GM19328 (cell line): ENCODE measurements around the gene STAT1.

Experiments used
- ATAC-seq: cut with Tn5 transposase; IDR thresholded peaks from one replicate; pipeline ENCODE4 v1.9.1; 2021; ENCODE audit warnings: mild to moderate bottlenecking, moderate library complexity; ENCODE audit not compliant: unreplicated experiment

The STAT1 gene

DNA sequence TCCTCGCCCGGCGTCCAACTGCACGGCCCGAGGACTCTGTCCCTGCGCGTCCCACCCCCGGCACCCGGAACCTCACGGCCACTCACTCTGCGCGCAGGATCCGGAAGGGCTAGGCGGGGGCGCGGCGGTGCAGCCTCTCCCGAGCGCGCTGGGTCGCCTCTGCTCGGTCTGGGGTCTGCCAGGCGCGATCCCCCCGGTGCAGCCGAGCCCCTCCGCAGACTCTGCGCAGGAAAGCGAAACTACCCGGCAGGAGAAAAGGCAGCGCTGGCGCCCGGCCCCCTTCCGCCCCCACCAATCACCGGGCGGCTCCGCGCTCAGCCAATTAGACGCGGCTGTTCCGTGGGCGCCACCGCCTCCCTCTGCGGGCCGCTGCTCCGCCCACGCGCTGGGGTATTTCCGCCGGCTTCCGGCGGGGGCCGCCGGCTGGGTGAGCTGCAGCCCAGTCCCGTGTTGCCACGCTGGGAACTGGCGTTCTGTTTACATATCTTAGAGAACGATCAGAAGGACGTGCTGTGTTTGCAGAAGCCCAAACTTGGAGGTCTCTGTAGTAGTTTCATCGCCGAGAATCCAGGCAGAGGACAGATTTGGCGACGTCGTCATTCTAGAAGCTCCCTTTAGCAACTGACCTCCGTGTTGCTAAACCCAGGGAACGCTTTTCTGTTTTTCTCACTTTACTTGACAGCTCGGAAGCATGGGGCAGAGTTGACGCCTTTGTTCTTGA, at the start of gene STAT1:
STAT1 (minus strand) TSS at position 240 of the 721 bp plus-strand sequence. CDS start 4,168 bp downstream, outside the sequence.
- ATAC-seq, result peak; percentile 84

DNA sequence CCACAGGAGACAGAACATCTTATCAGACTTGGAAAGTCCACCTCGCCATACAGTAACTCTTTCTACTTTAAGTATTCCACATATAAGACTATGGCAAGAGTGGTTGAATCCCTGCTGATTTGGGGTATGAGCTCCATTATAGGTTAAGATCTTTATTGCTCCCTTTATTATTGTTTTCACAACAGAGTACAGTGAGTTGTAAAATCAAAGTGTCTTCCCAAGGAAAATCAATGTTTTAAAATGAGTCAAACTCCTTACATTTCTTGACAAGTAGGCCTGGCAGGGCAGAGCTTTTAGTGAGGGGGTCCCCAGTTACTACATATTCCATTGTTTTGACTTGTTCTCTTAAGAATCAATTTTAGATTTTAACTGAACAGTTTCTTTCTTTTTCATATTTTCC, 49.6 kb upstream of the STAT1 start:
- no peak for ATAC-seq

- ATAC-seq, result no peak
These were observed 47.5 kb upstream of the STAT1 start for GRCh38 chr2:191061381-191061980.

GRCh38 chr2:191059308-191059707, 45.3 kb upstream of the STAT1 start:
- no peak for ATAC-seq

DNA sequence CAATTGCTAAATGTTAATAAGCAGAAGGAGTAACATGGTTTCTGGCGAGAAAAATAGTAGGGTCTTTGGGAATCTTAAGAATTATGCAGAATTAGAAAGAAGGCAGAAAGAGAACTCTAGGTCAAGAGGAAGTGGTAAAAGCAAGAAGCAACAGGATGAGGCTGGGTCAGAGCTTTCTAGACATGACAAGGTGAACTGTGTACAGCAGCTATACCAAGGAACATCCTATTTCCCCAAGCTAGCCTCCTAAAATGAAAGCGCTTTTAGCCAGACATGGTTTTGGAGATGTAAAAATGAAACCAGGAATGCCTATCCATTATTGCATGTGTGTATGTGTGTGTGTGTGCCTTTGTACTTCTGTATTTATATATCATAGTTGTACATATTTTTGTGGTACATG, 42.3 kb upstream of the STAT1 start:
- no peak for ATAC-seq

DNA sequence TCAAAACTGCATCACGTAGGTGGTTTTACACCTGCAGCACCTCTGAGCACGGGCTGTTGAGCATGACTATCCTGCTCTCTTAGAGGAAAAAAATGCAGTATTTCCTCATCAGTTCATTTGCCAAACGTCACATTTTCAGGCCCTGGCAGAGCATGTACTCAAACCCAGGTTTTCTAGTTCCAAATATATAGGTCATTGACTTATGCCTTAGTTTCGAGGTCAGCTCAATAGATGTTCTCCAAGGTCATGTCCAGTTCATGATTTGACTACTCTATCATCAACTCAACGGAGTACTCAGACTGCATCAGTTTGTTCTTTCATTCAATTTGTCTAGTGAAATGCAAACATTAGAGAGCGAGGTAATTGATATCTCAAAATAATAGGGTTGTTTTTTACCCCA, 39.3 kb upstream of the STAT1 start:
- no peak for ATAC-seq

- ATAC-seq, result no peak
These were observed 38.1 kb upstream of the STAT1 start for GRCh38 chr2:191051825-191052778.

DNA sequence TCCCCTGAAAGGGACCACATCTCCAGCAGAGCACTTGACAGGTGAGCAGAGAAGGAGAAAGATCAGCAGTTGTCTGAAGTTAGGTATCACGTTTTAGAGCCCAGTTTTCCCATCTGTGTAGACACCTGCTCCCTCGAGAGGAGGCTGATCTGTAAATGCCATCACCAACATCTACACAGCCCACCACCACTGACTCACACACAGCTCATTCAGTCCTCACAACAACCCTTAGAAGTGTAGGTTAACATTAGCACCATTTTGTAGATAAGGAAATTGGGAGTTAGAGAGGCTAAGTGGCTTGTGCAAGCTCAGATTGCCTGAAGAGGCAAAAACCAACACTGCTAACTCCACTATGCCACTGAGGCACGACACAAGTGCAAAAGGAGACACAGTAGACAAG, 37.2 kb upstream of the STAT1 start:
- no peak for ATAC-seq

- ATAC-seq, result no peak
These were observed 36.6 kb upstream of the STAT1 start for GRCh38 chr2:191050640-191050987.

DNA sequence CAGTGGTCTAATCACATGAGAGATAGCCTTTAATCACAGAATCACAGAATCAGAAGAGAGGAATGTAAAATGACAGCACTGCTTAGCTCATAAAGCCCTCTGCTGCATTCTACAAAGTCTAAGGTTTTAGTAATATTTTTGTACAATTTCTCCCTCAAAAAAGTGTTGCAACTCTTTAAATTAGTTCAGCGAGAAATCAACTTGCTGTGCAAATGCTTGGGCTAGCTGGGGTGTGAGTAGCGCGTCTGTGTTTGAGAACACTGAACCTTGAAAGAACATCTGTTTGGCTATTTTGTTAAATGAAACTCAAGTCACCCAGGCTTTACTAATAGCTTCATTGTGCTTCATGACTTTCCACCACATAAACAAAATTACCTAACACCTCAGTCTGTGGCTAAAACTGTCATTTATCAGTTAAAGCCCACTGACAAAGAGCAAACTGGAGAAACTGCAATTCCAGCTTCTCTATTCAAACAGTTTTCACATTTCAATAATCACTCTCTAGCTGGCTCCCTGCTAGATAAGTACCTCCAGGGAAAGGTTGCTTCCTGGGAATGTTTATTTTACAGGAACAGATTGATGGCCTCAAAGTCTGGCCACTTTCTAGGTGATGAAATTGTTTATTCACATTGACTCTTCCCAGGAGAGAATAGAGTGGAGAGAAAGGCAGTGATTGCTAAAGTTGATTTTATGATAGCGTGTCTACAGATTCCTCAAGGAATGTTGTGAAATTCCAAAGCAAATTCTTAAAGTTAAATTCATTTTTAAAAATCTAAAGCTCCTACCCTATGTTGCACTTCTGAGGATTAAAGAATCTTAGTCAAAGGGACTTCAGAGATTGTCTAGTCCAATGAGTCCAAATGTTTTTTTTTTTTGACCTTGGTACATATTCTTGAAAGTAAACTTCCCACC, 36.0 kb upstream of the STAT1 start:
- no peak for ATAC-seq

DNA sequence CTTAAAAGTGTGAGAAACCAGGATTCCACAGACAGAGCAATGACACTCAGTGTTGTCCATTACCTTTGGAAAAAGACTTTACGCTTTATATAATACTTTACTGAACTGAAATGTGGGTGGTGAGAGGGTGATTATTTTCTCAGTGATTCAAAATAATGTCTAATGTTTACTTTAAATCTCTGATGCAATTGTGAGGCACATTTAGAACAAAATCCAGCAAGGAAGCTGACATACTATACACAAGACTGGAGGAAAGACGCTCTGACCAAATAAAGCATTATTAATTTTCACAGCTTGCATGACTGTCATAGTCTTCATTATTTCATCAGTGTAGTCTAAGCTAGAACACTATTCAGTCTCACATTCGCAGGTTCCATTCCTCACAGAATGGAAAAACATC, 34.1 kb upstream of the STAT1 start:
- no peak for ATAC-seq

DNA sequence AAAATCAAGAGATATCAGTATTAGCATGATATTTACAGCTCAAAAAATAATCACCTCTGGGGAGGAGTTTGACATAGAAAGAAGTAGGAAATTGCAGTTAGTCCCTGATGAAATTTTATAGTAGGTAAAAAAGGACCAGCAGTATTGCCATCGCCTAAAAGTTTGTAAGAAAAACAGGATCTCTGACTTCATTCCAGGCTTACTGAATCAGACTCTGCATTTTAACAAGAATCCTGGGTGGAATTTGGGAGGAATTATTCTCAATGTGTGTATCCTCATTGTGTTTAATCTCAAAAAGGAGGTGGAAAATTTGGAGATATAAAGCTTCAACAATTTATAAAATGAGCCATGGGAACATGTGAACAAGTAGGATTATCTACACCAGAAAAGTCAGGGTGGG, 31.2 kb upstream of the STAT1 start:
- no peak for ATAC-seq

GRCh38 chr2:191043438-191043837, 29.5 kb upstream of the STAT1 start:
- ATAC-seq, result no peak

GRCh38 chr2:191041418-191042161, 27.6 kb upstream of the STAT1 start:
- ATAC-seq, result no peak

DNA sequence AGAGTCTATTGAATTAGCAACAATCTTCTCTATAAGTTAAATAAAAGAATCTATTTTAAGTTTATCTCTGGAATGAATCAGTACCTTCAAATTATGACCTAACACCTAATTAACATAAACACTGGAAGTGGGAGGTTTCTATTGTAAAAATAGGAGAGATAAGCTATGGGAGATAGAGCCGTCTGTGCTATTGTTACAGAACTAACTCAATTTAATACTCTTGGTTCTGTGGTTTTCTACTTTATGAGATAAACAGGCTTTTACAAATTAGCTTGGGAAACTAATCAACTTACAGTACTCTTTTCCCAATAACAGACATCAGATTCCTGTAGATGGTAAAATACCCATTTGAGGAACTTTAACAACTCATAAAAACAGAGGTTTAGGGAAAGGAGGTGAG, 25.6 kb upstream of the STAT1 start:
- ATAC-seq, result no peak

GRCh38 chr2:191038741-191039140, 24.8 kb upstream of the STAT1 start:
- ATAC-seq, result no peak

DNA sequence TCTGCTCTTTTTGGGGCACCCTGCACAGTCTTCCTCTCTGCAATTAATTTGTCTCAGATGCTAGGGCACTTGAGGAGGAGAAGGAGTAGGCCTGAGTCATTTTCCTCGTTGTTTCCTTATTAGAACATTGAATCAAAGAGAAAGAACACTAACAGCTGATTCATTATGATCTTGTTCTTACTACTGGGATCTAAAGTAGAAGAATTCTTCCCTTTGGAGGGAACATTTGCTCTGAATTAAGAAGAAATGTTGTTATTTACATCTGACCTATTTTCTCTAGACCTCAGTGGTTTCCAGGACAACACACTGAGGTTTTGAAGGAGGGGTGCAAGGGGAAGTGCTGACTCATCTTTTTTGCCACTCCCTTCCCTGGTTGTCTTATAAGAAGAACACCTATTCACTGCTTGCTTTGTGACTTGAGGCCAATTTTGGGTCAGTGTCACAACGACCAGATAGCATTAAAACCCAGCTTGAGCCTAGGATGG, 24.3 kb upstream of the STAT1 start:
- ATAC-seq, result no peak

DNA sequence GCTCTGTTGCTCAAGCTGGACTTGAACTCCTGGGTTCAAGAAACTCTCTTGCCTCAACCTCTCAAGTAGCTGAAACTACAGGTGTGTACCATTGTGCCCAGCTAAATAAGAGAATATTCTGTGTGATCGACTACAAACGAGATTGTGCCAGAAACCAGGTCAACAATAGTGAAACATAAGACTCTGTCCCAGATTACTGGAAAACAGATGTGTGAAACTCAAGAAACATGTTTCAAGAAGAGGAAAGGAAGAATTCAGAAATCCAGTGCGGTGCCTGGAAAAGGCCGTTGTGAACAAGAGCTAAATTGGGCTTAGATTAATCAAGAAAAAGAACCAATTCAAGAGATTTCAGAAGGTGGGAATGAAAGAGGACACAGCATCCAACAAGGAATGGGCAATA, 23.4 kb upstream of the STAT1 start:
- ATAC-seq, result no peak

GRCh38 chr2:191036363-191036762, 22.4 kb upstream of the STAT1 start:
- no peak for ATAC-seq
